HG03439 (cell line): ENCODE measurements around the gene NAV2.

Source experiments
- ATAC-seq: cut with Tn5 transposase; IDR thresholded peaks from one replicate; pipeline ENCODE4 v1.9.1; 2021; ENCODE audit warnings: mild to moderate bottlenecking, moderate library complexity; ENCODE audit not compliant: unreplicated experiment

The NAV2 gene

DNA sequence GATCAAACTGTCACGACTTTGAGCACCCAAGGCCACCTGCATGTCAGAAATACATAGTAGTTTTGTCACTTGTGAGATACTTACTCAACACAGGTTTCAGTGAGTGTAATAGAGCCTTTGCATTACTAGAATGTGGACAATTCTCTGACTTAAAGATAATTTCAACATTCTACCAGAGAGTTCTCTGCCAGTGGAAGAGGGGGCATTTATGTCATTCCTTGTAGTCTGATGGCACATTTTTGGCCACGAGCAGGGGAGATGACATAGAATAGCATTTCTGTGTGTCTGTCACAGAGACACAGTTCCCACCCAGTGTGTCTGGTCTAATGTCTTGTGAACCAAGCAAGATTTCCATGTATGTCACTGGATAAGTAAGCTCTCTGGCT lies 335.1 kb downstream of the NAV2 start:
- ATAC-seq: no peak

DNA sequence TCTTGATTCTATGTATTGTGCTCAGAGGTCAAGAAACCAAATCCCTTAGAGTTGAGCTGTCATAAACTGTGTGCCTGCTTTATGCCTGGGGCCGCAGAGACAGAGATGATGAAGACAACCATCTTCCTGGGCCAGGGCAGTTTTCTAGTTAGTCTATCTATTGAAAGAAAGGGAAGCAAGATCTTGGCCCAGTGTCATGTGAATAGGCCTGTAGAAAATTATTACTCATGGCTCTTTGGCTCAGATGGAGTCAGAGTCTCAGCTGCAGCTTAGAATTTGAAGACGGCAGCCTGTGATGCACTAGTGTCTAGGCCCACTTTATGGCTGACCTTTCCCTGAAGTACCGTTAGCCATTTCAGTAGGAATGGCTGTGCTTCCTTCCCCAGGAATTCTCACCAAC lies 335.6 kb downstream of the NAV2 start:
- ATAC-seq: no peak

DNA sequence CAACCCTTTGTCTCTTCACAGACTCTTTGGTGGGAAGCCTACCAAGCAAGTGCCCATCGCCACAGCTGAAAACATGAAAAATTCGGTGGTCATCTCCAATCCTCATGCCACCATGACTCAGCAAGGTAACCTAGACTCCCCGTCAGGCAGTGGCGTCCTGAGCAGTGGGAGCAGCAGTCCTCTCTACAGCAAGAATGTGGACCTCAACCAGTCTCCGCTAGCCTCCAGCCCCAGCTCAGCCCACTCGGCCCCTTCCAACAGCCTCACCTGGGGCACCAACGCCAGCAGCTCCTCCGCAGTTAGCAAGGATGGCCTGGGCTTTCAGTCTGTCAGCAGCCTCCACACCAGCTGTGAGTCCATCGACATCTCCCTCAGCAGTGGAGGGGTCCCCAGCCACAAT lies 336.1 kb downstream of the NAV2 start:
- no peak for ATAC-seq

DNA sequence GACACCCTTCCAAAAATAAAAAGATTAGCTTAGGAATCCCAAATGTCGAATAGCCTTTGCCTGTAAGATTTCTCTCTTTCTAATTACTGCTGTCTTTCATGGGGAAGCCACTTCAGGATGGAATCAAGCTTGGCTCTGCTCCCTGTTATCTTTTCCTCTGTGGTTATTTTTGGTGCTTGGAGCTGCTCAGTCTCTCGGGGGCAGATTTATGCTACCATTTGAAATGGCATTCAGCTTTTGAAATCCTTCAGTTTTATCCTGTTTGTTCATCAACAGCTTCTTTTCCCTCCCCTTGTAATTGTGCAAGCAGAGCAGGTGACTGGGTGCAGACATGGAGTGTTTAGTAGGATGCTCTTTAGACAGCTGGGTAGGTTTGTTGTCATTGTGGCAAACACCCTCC lies 336.6 kb downstream of the NAV2 start:
- ATAC-seq: no peak

DNA sequence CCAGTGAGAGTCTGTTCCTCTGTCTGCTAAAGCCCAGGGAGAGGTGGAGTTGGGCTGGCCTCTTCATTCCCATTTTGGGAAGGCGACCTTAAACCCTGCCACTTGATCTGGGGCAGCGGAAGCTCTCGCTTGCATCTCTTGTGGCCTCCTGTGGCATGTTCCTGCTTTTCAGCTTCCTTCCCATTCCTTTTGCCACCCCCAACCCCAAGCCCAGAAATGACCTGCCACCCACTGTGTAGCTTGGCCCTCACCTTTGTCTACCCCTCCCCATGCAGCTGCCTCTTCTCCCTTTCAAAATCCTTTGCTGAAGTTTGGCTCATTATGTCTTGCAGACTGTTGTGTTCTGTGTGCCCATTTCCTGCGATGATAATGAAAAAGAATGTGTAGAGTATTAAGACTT lies 337.4 kb downstream of the NAV2 start:
- ATAC-seq: no peak

DNA sequence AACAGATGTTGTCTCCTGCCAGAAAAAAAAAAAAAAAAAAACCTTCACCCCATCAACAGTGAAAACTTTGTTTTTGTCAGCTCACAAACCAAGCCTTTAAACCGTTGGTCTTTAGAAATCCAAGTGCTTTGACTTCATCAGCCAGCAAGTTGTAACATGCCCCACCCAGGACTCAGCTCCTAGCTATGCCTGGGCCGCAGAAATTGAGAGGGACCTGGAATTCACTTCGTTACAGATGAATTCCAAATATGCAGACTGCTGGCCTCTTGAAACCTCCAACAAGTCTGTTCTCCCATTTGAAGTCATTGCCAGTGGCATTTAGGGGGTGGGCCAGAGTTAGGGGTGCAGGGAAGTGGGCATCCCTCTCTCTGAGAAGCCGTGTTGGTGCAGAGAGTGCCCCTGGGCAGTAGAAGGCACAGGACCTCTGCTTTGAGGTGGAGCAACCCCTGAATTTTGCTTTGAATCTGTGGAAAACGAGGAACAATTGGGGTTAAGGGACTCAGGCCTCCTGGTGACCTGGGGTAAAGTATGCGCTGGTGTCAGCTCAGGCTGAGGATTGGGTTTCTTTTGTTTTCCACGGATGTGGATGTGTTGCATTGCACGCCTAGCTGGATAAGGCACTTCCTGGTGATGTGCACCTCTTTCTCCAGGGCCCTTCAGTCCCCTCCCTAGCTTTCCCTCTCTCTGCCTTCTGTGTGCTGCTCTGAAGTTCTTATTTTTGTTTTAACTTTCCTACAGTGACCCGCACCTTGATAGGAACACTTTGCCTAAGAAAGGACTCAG lies 338.1 kb downstream of the NAV2 start:
- ATAC-seq: no peak

DNA sequence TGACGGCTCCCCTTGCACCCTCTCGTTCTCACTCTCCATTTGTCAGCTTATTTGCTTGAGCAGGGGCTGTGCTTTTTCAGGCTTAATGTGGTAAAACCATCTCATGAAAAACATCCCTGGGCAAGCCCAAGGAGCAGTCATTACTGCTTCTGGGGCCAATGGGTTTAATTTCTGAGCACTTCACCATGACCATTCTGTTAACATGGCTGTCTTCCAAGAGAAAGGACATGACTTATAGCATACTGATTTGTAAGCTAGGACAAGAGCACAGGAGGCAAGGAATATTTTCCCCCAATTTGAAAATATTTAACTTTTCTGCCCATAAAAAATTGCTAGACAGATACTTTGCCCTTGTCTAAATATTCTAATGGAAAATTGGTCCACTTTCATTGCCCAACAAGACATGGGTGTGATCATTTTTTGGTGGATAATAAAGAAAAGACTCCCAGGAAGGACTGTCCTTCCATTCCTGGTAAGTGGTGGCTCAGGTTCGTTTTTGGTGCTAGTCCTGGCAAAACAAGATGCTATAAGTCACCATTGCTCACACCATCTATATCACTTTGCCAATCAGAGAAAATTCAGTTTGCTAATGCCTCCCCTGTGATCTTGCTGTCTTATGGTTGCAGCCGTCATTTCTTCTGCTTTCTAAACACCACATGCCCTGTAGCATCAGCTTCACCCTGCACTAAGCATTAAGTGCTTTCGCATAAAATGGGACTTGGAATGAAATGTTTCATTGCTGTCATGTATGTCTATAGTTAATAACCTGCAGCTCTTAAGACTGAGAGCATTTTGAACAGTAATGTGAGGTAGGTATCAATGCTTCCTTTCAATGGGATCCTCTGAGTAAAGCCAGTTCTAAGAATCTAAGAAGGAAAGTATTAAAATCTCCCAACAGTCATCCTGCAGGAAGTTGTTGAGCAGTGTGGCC lies 339.1 kb downstream of the NAV2 start:
- ATAC-seq: no peak

DNA sequence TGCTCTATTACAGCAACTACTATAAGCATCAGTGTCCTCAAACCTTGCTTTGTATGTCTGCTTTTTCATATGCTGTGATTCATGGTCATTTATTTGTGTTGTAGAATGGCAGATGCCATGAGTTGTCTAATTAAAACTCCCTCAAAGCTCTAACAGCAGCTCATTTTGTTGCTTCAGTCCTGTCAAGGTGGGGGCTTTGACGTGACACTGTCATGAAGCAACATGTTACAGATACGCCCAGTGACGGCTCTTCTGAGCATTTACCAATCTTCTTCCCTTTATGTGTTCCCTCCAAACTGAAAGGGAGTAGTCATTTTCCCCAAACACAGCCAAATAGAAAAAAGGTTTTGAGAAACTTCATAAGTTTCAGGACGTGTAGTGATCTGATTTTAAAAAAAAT lies 340.9 kb downstream of the NAV2 start:
- ATAC-seq: no peak

DNA sequence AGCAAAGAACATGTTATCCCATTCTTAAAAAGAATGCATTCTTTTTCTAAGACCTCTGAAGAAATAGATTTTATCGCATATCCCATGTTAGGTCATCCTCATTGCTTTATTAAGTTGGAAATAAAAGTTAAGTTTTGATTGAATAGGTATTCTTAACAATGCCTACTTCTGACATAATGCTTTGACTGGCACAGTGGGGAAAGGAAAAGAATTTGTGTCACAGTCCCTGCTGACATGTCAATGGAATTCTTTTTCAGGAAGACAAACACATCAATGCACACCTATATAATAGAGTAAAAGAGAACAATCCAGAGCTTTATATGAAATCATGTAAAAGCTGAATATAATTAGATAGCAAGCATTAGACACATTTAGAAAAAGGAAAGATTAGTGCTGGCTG lies 341.9 kb downstream of the NAV2 start:
- ATAC-seq: no peak

DNA sequence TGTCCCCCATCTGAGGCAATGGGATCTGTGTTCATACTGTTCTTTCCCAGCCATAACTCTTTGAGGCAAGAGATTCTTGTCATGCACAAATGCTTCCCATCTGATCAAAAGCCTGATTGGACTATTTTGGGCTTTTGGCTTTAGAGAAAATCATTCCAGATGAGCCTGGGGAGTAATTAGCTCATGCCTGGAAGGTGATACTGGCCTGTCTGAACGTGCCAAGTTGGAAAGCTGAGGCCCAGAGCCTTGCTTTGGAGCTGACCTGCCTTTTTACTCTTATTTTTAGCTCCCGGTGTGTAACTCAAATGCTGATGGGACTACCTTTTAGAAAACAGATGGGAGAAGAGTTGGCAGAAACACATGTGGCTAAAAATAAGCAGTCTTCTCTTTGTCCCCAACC lies 342.7 kb downstream of the NAV2 start:
- no peak for ATAC-seq

DNA sequence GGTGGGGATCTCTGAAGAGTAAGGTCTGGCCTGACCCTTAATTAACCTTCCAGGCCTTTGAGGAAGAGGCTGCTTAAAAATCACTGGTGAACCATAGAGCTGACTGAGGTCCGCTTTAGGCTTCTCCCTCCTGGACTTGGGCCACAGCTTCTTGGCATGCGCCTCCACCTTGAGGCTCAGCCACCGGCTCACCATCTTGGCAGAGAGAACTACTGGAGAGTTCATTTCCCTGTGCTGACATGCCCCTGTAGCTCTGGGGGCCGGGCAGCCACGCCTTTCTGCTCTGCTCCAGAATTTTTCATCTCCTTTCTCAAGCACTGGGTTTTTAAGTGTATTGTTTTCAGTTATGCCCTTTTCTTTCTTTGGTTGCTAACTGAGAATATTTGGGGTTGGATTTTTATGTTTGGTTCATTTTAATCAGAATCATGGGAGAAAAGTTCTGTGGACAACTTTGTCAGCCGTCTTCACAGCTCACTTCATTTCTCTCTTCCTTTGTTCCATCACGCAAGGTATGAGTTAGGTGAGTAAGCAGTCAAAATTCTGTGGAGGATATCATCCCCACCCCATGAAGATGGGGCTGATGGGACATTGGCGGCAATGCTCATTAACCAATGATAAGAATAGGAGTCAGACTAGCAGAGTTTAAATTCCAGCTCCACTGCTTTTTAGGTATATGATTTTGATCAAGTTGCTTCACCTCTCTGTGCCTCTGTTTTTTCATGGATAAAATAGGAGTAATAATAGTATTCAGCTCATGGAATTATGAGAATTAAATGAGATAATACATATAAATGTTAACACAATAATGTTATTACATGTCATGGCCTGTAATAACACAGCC lies 343.7 kb downstream of the NAV2 start:
- no peak for ATAC-seq

DNA sequence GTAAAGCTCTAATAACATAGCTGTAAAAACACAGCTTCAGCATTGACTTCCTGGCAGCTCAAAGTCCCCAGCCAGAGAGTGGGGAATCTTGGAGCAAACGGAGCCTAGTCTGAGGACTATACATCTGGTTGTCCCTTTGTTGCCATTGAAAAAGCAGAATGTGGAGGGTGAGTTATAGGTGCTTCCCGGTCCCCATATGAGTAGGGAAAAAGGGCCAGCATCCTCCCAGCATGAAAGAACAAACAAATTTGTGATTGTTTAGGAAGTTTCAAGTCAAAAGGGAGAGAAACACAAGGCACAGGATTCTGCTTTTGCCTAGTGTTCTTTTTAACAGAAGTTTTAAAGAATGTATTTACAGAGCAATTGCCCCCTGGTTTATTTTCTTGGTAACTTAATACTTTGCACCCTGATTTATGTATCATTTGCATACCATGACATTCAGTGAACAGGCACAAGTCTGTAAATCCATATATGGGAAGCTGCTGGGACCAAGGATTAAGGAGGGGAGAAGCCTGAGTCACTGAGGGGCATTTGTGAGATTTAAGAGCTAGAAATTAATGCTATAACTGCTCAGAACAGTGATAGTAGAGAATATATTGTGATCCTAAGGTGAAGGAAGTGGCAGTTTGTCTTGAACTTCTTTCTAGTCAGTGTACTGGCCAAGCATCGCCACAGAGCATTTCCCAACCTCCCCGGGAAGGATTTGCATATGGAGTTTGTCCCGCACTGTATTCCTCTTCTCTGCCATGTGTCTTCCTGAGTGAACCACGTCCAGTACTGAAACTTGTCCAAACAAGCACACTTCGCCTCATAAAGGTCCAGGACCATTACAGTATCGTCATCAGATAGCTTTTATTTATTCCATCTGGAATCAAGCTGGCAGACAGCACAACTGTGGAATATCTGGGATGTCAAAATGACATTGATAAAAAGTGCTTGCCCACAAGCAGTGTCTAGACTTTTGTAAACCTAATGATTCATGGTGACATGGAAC lies 344.6 kb downstream of the NAV2 start:
- no peak for ATAC-seq

DNA sequence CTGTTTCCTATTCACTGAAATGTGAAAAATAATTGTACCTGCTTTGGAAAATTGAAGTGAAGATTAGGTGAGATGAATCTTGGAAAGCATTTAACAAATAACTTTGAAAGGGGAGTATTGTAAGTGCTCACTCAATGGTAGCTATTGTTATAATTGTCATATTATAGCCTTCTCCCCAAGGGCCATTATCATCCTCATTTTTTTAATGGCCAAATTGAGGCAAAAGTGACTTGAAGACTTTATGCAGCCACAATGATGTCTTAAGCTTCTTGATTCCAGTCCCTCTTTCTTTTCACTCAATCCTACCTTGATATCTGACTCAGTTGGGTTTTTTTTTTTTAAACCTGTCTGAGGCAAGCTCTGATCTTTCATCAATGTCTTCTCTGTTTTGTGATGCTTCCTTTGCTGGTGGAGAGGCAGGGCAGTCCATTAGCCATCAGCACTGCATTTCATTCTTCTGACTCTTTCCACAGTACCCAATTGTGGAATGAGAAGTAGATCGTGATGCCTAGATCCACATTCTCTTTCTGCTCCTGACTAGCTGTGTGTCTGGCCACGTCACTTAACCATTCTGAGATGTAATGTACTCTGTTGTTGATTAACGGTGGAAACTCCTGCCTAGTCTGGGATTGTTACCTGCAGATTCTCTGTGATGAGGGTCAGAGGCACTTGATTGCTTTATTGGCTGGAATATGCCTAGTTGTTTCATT lies 346.3 kb downstream of the NAV2 start:
- no peak for ATAC-seq

DNA sequence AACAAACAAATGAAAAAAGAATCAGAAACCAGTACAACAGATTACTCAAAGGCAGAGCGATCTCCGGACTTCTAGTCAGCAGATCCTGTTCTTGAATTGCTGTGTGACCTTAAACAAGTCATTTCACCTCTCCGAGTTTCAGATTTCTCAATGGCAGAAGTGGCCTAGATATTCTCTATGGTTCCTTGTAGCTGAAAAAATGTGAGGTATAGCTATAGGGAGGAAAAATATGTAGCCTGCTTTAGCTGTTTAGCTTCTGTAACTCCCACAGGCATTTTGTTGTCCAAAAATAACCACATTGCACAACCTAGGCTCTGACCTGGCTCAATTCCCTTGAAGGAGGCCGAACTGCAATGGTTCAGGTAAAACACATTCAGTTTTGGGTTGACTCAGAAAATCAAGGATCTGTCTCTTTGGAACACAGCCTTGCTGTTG lies 347.0 kb downstream of the NAV2 start:
- ATAC-seq: no peak

DNA sequence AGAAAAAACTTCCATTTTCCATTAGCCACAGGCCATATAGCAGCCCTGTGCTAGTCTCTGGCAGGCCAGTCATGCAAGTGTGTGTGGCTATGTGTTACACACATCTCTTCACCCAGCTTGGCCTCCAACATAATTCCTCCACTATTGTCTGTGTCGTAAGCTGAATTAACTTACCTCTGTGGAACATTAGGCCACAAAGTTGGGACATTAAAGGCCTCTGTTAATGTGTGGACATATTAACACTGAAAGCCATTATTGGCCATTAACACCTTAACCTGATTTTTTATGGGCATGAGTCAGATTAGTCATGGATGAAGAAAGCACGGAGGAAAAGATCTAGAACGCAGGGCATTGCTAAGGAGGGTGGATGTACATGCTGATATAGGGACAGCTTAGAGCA lies 347.5 kb downstream of the NAV2 start:
- no peak for ATAC-seq

DNA sequence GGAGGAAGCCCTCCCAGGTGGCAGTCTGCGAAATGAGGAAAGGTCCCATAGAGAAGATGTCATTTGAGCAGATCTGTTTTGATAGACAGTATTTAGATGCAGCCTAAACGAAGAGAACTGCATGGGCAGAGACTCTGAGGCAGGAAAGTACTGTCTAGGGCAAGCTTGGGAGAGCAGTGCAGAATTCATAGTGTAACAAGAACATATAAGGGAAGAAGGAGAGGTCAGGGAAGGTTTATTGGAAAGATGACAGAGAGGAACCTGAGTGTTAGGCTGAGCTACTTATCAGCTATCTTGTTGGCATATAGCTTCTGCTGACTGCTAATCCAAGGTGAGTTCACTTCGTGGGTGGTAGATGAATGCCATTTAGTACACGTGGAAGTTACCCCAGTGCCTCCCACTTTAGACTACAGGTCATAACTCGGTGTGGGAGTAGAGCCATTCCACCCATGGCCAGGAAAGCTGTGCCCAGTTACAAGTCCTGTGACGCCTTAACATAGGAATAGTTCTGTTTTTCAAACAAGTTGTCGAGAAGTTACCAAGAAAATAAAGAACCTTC lies 348.1 kb downstream of the NAV2 start:
- no peak for ATAC-seq

DNA sequence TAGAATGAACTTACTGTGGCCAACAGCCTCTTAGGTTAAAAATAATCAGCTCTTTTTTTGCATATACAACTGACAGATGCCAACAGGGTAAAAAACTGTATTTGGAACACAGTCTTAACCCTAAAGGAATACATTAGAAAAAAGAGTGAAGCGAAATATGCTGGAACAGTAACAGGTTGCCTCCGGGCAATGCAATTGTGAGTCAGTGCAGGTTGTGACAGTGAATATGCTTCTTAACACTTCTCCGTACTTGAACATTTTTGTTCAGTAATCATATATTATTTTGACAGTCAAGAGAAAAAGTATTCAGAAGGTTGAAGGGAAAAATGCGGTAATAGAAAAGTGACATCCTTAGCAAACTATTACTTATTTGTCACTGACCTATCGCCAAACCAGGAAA lies 349.1 kb downstream of the NAV2 start:
- ATAC-seq: no peak

DNA sequence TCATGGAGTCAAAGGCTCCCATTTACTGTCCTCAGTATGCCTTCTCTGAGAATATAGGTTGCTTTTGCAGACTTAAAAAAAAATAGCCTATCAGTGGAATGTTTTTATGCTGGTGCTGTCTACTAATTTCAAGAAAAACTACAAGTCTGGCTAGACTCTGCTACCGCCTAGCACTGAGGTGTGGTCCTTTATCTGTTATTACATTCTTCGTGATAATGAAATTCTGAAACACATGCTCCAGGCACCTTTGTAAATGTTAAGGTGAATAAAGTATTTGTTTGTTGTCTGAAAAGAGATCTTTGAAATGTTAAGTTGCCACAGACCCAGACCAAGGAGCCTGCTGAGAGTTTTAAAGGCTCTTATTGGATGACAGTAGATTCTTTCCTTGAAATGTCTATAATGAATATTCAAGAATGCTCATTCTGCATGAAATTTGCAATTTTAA lies 352.3 kb downstream of the NAV2 start:
- no peak for ATAC-seq

DNA sequence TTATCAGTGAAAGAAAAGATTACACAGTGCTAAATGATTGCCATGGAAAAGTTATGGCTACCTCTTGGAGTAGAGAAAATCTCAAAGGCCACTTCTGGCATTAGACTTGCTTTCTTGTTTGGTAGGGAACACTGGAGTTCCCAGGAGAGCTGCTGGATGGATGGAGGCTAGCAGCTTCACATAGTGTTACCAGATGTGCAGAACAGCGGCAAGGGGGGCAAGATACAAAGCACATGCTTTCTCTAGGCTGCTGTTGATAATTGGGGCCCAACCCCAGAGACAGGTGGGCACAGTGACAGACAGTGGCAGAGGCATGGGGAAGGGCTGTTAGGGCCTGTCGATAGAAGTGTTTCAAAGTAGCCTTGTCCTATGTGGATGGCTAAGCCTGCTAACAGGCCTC lies 352.8 kb downstream of the NAV2 start:
- no peak for ATAC-seq
